ENCODE data around the gene TIGD1. TPM values are rescaled to one million over a fixed set of nuclear protein-coding genes. Genes with fewer than 3 reads are reported as not detected.

TIGD1 gene
- total RNA-seq, 1 donor from 2014 or later = 12.3 TPM

DNA sequence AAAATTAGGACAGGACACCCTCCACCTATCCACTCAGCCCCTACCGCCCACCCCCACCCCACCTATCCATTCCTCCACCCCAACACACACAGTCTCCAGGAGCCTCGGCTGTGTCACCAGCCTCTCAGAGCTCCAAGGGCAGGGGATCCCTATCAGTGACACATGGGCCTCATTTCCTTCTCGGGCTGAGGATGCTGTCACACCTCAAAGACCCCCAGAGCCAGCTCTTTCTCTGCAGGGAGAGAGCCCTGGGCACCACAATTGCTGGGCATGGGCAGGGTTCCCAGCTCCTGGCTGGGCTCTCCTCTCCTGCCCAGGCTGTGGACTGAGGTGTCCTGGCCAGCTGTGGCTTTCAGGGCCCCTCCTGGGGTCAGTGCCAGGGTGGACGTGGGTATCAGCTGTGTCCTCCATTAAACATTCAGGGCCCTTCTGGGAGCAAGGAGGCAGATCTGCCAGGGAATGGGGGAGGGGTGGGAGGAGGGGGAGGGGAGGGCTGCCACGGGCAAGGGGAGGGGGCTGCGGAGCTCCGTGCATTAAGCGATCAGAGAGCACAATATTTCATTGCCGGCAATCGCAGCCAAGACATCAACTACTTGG is 48.5 kb downstream of the TIGD1 start:
- no peak for DNase-seq
- Mint-ChIP-seq H3K27ac (ENCODE audit: unreplicated experiment) (no peak overlapping the region), H3K36me3 (ENCODE audit: unreplicated experiment) (peaks cover 3% of the 10 kb centered on the region), H3K9me3 (ENCODE audit: unreplicated experiment) (peaks cover 7% of the 10 kb centered on the region), H3K4me1 (ENCODE audit: low read depth, unreplicated experiment) (peaks cover 13% of the 10 kb centered on the region), H3K4me3 (ENCODE audit: unreplicated experiment) (peak overlapping the region; percentile 79), H3K27me3 (ENCODE audit: unreplicated experiment) (peaks cover 13% of the 10 kb centered on the region)
- TF ChIP-seq, protein P1, sequence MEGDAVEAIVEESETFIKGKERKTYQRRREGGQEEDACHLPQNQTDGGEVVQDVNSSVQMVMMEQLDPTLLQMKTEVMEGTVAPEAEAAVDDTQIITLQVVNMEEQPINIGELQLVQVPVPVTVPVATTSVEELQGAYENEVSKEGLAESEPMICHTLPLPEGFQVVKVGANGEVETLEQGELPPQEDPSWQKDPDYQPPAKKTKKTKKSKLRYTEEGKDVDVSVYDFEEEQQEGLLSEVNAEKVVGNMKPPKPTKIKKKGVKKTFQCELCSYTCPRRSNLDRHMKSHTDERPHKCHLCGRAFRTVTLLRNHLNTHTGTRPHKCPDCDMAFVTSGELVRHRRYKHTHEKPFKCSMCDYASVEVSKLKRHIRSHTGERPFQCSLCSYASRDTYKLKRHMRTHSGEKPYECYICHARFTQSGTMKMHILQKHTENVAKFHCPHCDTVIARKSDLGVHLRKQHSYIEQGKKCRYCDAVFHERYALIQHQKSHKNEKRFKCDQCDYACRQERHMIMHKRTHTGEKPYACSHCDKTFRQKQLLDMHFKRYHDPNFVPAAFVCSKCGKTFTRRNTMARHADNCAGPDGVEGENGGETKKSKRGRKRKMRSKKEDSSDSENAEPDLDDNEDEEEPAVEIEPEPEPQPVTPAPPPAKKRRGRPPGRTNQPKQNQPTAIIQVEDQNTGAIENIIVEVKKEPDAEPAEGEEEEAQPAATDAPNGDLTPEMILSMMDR (IDR thresholded peaks at IDR 0.05; ENCODE audit: partially characterized antibody, unreplicated experiment) = no peak

DNA sequence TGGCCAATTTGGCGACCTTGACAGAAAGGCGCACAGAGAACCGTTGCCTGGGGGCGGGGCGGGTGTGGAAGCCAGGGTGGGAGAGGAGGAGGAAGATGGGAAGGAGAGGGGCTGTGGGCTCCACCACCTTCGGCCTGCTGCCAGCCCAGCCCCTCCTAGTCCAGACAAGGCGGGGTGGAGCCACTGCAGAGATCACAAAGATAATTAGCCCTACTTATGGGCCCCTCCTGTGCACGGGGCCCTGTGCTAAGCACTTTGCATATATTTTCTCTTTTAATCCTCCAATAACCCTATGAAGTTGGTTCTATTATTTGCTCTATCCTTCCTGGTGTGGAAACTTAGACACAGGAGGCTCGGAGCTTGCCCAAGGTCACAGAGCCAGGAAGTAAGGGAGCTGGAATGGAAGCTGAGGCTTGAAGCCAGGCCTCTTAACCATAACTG is 49.0 kb downstream of the TIGD1 start:
- Mint-ChIP-seq H3K36me3 (ENCODE audit: unreplicated experiment) (peaks cover 3% of the 10 kb centered on the region), H3K9me3 (ENCODE audit: unreplicated experiment) (peaks cover 7% of the 10 kb centered on the region), H3K27me3 (ENCODE audit: unreplicated experiment) (peaks cover 13% of the 10 kb centered on the region), H3K4me3 (ENCODE audit: unreplicated experiment) (no peak overlapping the region), H3K27ac (ENCODE audit: unreplicated experiment) (no peak overlapping the region), H3K4me1 (ENCODE audit: low read depth, unreplicated experiment) (peaks cover 13% of the 10 kb centered on the region)
- TF ChIP-seq, protein P1 (IDR thresholded peaks at IDR 0.05; ENCODE audit: partially characterized antibody, unreplicated experiment) = no peak
- no peak for DNase-seq

DNA sequence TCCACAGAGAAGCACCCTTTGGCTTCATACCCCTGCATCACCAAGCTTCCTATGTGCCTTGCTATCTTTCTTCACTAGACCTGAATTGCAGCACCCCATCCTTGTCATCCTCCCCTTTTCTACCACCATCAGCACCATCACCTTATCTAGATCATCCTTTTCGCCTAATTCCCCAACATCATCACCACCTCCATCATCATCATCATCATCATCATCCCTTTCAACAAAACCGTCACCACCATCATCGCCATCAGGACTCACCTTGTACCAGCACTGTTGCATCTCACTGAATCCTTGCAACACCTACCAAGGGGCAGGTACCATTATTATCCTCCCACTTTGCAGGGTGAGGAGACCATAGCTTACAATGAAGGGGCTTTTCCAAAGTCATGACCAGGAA is 51.9 kb downstream of the TIGD1 start:
- Mint-ChIP-seq H3K27ac (ENCODE audit: unreplicated experiment) (no peak overlapping the region), H3K9me3 (ENCODE audit: unreplicated experiment) (peaks cover 2% of the 10 kb centered on the region), H3K36me3 (ENCODE audit: unreplicated experiment) (peaks cover 3% of the 10 kb centered on the region), H3K4me1 (ENCODE audit: low read depth, unreplicated experiment) (peaks cover 7% of the 10 kb centered on the region), H3K4me3 (ENCODE audit: unreplicated experiment) (no peak overlapping the region), H3K27me3 (ENCODE audit: unreplicated experiment) (peaks cover 9% of the 10 kb centered on the region)
- no peak for DNase-seq
- TF ChIP-seq, protein P1 (IDR thresholded peaks at IDR 0.05; ENCODE audit: partially characterized antibody, unreplicated experiment) = no peak

Other genes starting within 250 kb of the TIGD1 start
- 0.34 TPM for gene ALPP, start 171.8 kb downstream of the TIGD1 start, total RNA-seq (ENCODE audit: unreplicated experiment)
- gene ALPG, start 143.7 kb downstream of the TIGD1 start, total RNA-seq (ENCODE audit: unreplicated experiment) = 2.4 TPM
- gene ALPI, start 94.4 kb downstream of the TIGD1 start, total RNA-seq (ENCODE audit: unreplicated experiment) = not detected
- 2.3 TPM for gene ECEL1, start 62.7 kb downstream of the TIGD1 start, total RNA-seq (ENCODE audit: unreplicated experiment)
- not detected for gene PRSS56, start 30.2 kb downstream of the TIGD1 start, total RNA-seq (ENCODE audit: unreplicated experiment)
- 2.2 TPM for gene CHRND, start 24.4 kb downstream of the TIGD1 start, total RNA-seq (ENCODE audit: unreplicated experiment)
- 3.5 TPM for gene CHRNG, start 10.9 kb downstream of the TIGD1 start, total RNA-seq (ENCODE audit: unreplicated experiment)
- gene EIF4E2, start 132 bp upstream of the TIGD1 start, total RNA-seq (ENCODE audit: unreplicated experiment) = 82.9 TPM
- 0.71 TPM for gene EFHD1, start 83.0 kb upstream of the TIGD1 start, total RNA-seq (ENCODE audit: unreplicated experiment)
- 91.7 TPM for gene GIGYF2, start 146.8 kb upstream of the TIGD1 start, total RNA-seq (ENCODE audit: unreplicated experiment)
- gene KCNJ13, start 226.0 kb upstream of the TIGD1 start, total RNA-seq (ENCODE audit: unreplicated experiment) = not detected

Measured in glutamatergic neuron (in vitro differentiated cells).